Hepatocyte (in vitro differentiated cells): ENCODE results near the gene MTF2.

Experiments
- EZH2 ChIP-seq: fragments of 200-600 bp; sonication (generic); IDR thresholded peaks from 2 replicates; pipeline ENCODE4 v1.6.1; 2016; ENCODE audit warnings: antibody characterized with exemption, mild to moderate bottlenecking, borderline replicate concordance
- EZH2phosphoT487 ChIP-seq: fragments of 200-600 bp; sonication (generic); IDR thresholded peaks from one replicate; pipeline ENCODE4 v1.6.1; 2018; ENCODE audit warnings: antibody characterized with exemption, mild to moderate bottlenecking, low read depth, moderate library complexity; ENCODE audit not compliant: unreplicated experiment, severe bottlenecking
- TF ChIP-seq, protein P1 (sequence below): fragments of 200-600 bp; sonication (generic); IDR thresholded peaks from 2 replicates; pipeline ENCODE4 v1.5.1; 2016; ENCODE audit warnings: antibody characterized with exemption, mild to moderate bottlenecking; ENCODE audit not compliant: poor library complexity

- TF ChIP-seq, protein P1, sequence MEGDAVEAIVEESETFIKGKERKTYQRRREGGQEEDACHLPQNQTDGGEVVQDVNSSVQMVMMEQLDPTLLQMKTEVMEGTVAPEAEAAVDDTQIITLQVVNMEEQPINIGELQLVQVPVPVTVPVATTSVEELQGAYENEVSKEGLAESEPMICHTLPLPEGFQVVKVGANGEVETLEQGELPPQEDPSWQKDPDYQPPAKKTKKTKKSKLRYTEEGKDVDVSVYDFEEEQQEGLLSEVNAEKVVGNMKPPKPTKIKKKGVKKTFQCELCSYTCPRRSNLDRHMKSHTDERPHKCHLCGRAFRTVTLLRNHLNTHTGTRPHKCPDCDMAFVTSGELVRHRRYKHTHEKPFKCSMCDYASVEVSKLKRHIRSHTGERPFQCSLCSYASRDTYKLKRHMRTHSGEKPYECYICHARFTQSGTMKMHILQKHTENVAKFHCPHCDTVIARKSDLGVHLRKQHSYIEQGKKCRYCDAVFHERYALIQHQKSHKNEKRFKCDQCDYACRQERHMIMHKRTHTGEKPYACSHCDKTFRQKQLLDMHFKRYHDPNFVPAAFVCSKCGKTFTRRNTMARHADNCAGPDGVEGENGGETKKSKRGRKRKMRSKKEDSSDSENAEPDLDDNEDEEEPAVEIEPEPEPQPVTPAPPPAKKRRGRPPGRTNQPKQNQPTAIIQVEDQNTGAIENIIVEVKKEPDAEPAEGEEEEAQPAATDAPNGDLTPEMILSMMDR, result no peak
- TF ChIP-seq EZH2 (no peak), EZH2phosphoT487 (no peak)
Measured at GRCh38 chr1:93111065-93111464, 32.0 kb downstream of the MTF2 start.
